Ovary (tissue), 9 donors: ENCODE data around the gene BTBD9. TPM values are rescaled to one million over a fixed set of nuclear protein-coding genes. Genes with fewer than 3 reads are reported as not detected.

Source experiments
- DNase-seq, 5 donors: peaks; one replicate each; pipeline ENCODE4 v3.0.0-alpha.2; 2019 to 2020
- H3K27ac ChIP-seq, 2 donors: fragments of 200-600 bp; one replicate each; pipeline versions ENCODE4 v1.5.1 to v1.8.0; 2019 to 2022
- H3K27me3 ChIP-seq: fragments of 200-600 bp; one replicate; pipeline ENCODE4 v1.8.0; 2022
- H3K36me3 ChIP-seq: fragments of 200-600 bp; sonication (generic); one replicate; pipeline ENCODE4 v1.5.1; 2019
- H3K4me1 ChIP-seq: one replicate; pipeline ENCODE4 v1.8.1; 2013; ENCODE audit warnings: mild to moderate bottlenecking, moderate library complexity; ENCODE audit not compliant: insufficient read depth
- H3K4me3 ChIP-seq: fragments of 200-600 bp; sonication (generic); one replicate; pipeline ENCODE4 v1.5.1; 2017
- H3K9me3 ChIP-seq, 2 donors: fragments of 200-600 bp in 1 of 2; sonication (generic) in 1 of 2; one replicate each; pipeline versions ENCODE4 v1.5.1 to v1.8.1; 2013 to 2019; ENCODE audit warnings: mild to moderate bottlenecking in 1 of 2, moderate library complexity in 1 of 2
- CTCF ChIP-seq, 3 donors: fragments of 450-650 bp in 2 of 3; fragments of 200-600 bp in 1 of 3; IDR thresholded peaks; one replicate each; pipeline versions ENCODE4 v1.5.1 to v1.8.0; 2016 to 2022; ENCODE audit warnings: antibody characterized with exemption in 3 of 3, mild to moderate bottlenecking in 1 of 3
- EP300 ChIP-seq: sonication (generic); formaldehyde crosslinking; IDR thresholded peaks from one replicate; pipeline ENCODE4 v1.6.1; 2017; ENCODE audit warnings: antibody characterized with exemption
- POLR2A ChIP-seq: fragments of 450-650 bp; IDR thresholded peaks from one replicate; pipeline ENCODE4 v1.6.1; 2017; ENCODE audit warnings: antibody characterized with exemption, mild to moderate bottlenecking, moderate library complexity
- WGBS, 3 donors: extraction: QIAGEN DNeasy Blood & Tissue Kit in 1 of 3; methylation state at CpG; one replicate each; pipeline versions ENCODE4 v1.1.5 to v1.1.7; 2013 to 2017; 5-methylcytosine and 5-hydroxymethylcytosine counted together
- intact Hi-C, 4 donors: fragments of 100-400 bp; cut with DNase I; formaldehyde crosslinking; loops; one replicate each; pipeline versions ENCODE4 v1.11.0 to v1.15.1; 2022 to 2023
- polyA plus RNA-seq, 2 donors: library from polyadenylated mRNA; stranded (reverse); fragments of 200-250 nt in 1 of 2; fragments of 350-450 nt in 1 of 2; fragmentation: Illumina TruSeq in 1 of 2; extraction: RNeasy Lipid Tissue Mini Kit (QIAGEN cat#74804) in 1 of 2; gene quantifications; one replicate each; pipeline ENCODE4 v1.2.3, GENCODE V29; 2013 to 2014
- total RNA-seq, 7 donors: library from RNA; depleted of rRNA in 2 of 7; stranded (reverse); fragments of >200 nt in 2 of 7; fragmentation: NEBNext Ultra II Directional in 3 of 7; extraction: Animal tissue kit (Norgen Biotek cat#: 25700) in 3 of 7; gene quantifications; one replicate each; pipeline versions ENCODE4 v1.1.0 to v1.2.4, GENCODE V29; 2016 to 2023
- donor health status: DM: no; HTN: no; CAD: no; lungs with moderate emphysema.
- donor health status: DM: no; HTN: no; CAD: no.
- donor health status: Bipolar disorder and iron deficiency.
- donor health status: DM: yes; HTN: yes; CAD: no.
- donor health status: DM: no; HTN: no; CAD: no.
- donor health status: DM: yes; HTN: yes; CAD: no.

The BTBD9 gene
- total and polyA plus RNA-seq, 9 donors: 7.2 to 28.8 (median 21.0) TPM

GRCh38 chr6:38194589-38194988 is 445.1 kb downstream of the BTBD9 start:
- TF ChIP-seq POLR2A (no peak), CTCF (IDR thresholded peaks at IDR 0.05) (no peak), EP300 (no peak)
- no peak overlapping the region for H3K27ac ChIP-seq
- no peaks in the 10 kb centered on the region for H3K9me3 ChIP-seq
- H3K36me3 ChIP-seq: no peaks in the 10 kb centered on the region
- H3K27me3 ChIP-seq: no peaks in the 10 kb centered on the region
- DNase-seq: no peak
- H3K4me3 ChIP-seq: no peak overlapping the region
- intact Hi-C loops: no loop called here
- 82 to 96% (median 92%) methylated on average over 7 of the region's 7 CpGs for WGBS, 3 donors
- no peaks in the 10 kb centered on the region for H3K4me1 ChIP-seq

GRCh38 chr6:38194282-38194572 is 445.5 kb downstream of the BTBD9 start:
- H3K36me3 ChIP-seq: no peaks in the 10 kb centered on the region
- no peaks in the 10 kb centered on the region for H3K9me3 ChIP-seq
- no peak for DNase-seq
- intact Hi-C loops: no loop called here
- WGBS, 3 donors: 96 to 100% (median 98%) methylated on average over 2 of the region's 2 CpGs
- no peak for TF ChIP-seq CTCF (IDR thresholded peaks at IDR 0.05)
- no peak for TF ChIP-seq POLR2A
- TF ChIP-seq EP300: no peak
- no peaks in the 10 kb centered on the region for H3K4me1 ChIP-seq
- H3K27me3 ChIP-seq: no peaks in the 10 kb centered on the region
- H3K27ac ChIP-seq: no peak overlapping the region
- no peak overlapping the region for H3K4me3 ChIP-seq

GRCh38 chr6:38193481-38194281 is 446.0 kb downstream of the BTBD9 start:
- WGBS, 3 donors: 73 to 81% (median 78%) methylated on average over 9 of the region's 9 CpGs
- Histone ChIP-seq H3K4me1 (no peaks in the 10 kb centered on the region), H3K9me3 (no peaks in the 10 kb centered on the region), H3K4me3 (no peak overlapping the region), H3K27ac (no peak overlapping the region), H3K36me3 (no peaks in the 10 kb centered on the region), H3K27me3 (no peaks in the 10 kb centered on the region)
- DNase-seq: no peak
- TF ChIP-seq CTCF (IDR thresholded peaks at IDR 0.05) (no peak), POLR2A (no peak), EP300 (no peak)
- intact Hi-C loops: no loop called here

- intact Hi-C loops: no loop called here
- Histone ChIP-seq H3K9me3 (no peaks in the 10 kb centered on the region), H3K4me3 (no peak overlapping the region), H3K4me1 (no peaks in the 10 kb centered on the region), H3K36me3 (no peaks in the 10 kb centered on the region), H3K27ac (no peak overlapping the region), H3K27me3 (no peaks in the 10 kb centered on the region)
- WGBS, 3 donors: 86 to 95% (median 90%) methylated on average over 7 of the region's 7 CpGs
- no peak for DNase-seq
- TF ChIP-seq EP300 (no peak), CTCF (IDR thresholded peaks at IDR 0.05) (no peak), POLR2A (no peak)
Measured at GRCh38 chr6:38193051-38193450, 446.7 kb downstream of the BTBD9 start.
